Measurements from ENCODE around the gene SERGEF.

The SERGEF gene

GRCh38 chr11:18012906-18013781 lies at the start of gene SERGEF:
Gene SERGEF (minus strand): TSS chr11:18013047. CDS start chr11:18013010, 37 bp downstream.
- Histone ChIP-seq H4K20me1 (ENCODE audit: low read depth, low read length) (no peaks in the 10 kb centered on the region), H3F3A (ENCODE audit: insufficient read depth) (peaks cover 26% of the 10 kb centered on the region), H3K27me3 (ENCODE audit: low read length) (no peaks in the 10 kb centered on the region), H3K9me2 (replicated peaks; ENCODE audit: insufficient read depth, low read length) (no peaks in the 10 kb centered on the region), H3K4me3 (ENCODE audit: insufficient read depth, low read length, poor library complexity, severe bottlenecking) (peak within 1 kb of the TSS; percentile 63), H3K27ac (ENCODE audit: low read depth, low read length) (peak within 1 kb of the TSS; percentile 75), H3K4me2 (ENCODE audit: low read depth, low read length, poor library complexity, severe bottlenecking) (peak within 1 kb of the TSS; percentile 70), H2AFZ (ENCODE audit: low read depth, low read length, severe bottlenecking) (peak within 1 kb of the TSS; percentile 84), H3K36me3 (ENCODE audit: low read length) (no peaks in the 10 kb centered on the region), H3K9me3 (ENCODE audit: insufficient read depth, low read length) (no peaks in the 10 kb centered on the region), H3K79me2 (ENCODE audit: insufficient read depth, low read length) (peaks cover 36% of the 10 kb centered on the region), H3K9ac (ENCODE audit: low read length) (peak within 1 kb of the TSS; percentile 86)
- TF ChIP-seq, protein P1, sequence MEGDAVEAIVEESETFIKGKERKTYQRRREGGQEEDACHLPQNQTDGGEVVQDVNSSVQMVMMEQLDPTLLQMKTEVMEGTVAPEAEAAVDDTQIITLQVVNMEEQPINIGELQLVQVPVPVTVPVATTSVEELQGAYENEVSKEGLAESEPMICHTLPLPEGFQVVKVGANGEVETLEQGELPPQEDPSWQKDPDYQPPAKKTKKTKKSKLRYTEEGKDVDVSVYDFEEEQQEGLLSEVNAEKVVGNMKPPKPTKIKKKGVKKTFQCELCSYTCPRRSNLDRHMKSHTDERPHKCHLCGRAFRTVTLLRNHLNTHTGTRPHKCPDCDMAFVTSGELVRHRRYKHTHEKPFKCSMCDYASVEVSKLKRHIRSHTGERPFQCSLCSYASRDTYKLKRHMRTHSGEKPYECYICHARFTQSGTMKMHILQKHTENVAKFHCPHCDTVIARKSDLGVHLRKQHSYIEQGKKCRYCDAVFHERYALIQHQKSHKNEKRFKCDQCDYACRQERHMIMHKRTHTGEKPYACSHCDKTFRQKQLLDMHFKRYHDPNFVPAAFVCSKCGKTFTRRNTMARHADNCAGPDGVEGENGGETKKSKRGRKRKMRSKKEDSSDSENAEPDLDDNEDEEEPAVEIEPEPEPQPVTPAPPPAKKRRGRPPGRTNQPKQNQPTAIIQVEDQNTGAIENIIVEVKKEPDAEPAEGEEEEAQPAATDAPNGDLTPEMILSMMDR (IDR thresholded peaks at IDR 0.05; ENCODE audit: insufficient read depth, low read length, poor library complexity, severe bottlenecking): no peak
- no peak for TF ChIP-seq EZH2phosphoT487 (conservative IDR thresholded peaks at IDR 0.05; ENCODE audit: low read length)

GRCh38 chr11:18061351-18061750 lies 48.5 kb upstream of the SERGEF start:
- H3K79me2 ChIP-seq (ENCODE audit: insufficient read depth, low read length): no peaks in the 10 kb centered on the region
- H3K9me3 ChIP-seq (ENCODE audit: insufficient read depth, low read length): no peaks in the 10 kb centered on the region
- no peak overlapping the region for H3K27ac ChIP-seq (ENCODE audit: low read depth, low read length)
- no peak overlapping the region for H3K4me3 ChIP-seq (ENCODE audit: insufficient read depth, low read length, poor library complexity, severe bottlenecking)
- no peaks in the 10 kb centered on the region for H4K20me1 ChIP-seq (ENCODE audit: low read depth, low read length)
- no peak overlapping the region for H3K4me2 ChIP-seq (ENCODE audit: low read depth, low read length, poor library complexity, severe bottlenecking)
- no peaks in the 10 kb centered on the region for H3K27me3 ChIP-seq (ENCODE audit: low read length)
- no peaks in the 10 kb centered on the region for H3K36me3 ChIP-seq (ENCODE audit: low read length)
- no peak overlapping the region for H3K9ac ChIP-seq (ENCODE audit: low read length)
- TF ChIP-seq, protein P1 (IDR thresholded peaks at IDR 0.05; ENCODE audit: insufficient read depth, low read length, poor library complexity, severe bottlenecking): no peak
- no peak for TF ChIP-seq EZH2phosphoT487 (conservative IDR thresholded peaks at IDR 0.05; ENCODE audit: low read length)
- H3F3A ChIP-seq (ENCODE audit: insufficient read depth): no peaks in the 10 kb centered on the region
- no peak overlapping the region for H2AFZ ChIP-seq (ENCODE audit: low read depth, low read length, severe bottlenecking)
- no peaks in the 10 kb centered on the region for H3K9me2 ChIP-seq (replicated peaks; ENCODE audit: insufficient read depth, low read length)

- Histone ChIP-seq H3K9me2 (replicated peaks; ENCODE audit: insufficient read depth, low read length) (no peaks in the 10 kb centered on the region), H3K9me3 (ENCODE audit: insufficient read depth, low read length) (no peaks in the 10 kb centered on the region), H3F3A (ENCODE audit: insufficient read depth) (no peaks in the 10 kb centered on the region), H3K36me3 (ENCODE audit: low read length) (no peaks in the 10 kb centered on the region), H3K79me2 (ENCODE audit: insufficient read depth, low read length) (no peaks in the 10 kb centered on the region), H3K27me3 (ENCODE audit: low read length) (no peaks in the 10 kb centered on the region), H2AFZ (ENCODE audit: low read depth, low read length, severe bottlenecking) (no peak overlapping the region), H3K4me3 (ENCODE audit: insufficient read depth, low read length, poor library complexity, severe bottlenecking) (no peak overlapping the region), H4K20me1 (ENCODE audit: low read depth, low read length) (no peaks in the 10 kb centered on the region), H3K9ac (ENCODE audit: low read length) (no peak overlapping the region), H3K4me2 (ENCODE audit: low read depth, low read length, poor library complexity, severe bottlenecking) (no peak overlapping the region), H3K27ac (ENCODE audit: low read depth, low read length) (no peak overlapping the region)
- no peak for TF ChIP-seq EZH2phosphoT487 (conservative IDR thresholded peaks at IDR 0.05; ENCODE audit: low read length)
- TF ChIP-seq, protein P1 (IDR thresholded peaks at IDR 0.05; ENCODE audit: insufficient read depth, low read length, poor library complexity, severe bottlenecking): no peak
These were observed 43.8 kb upstream of the SERGEF start for GRCh38 chr11:18056561-18057181.
